ENCODE results near the gene KSR1. TPM values are rescaled to one million over a fixed set of nuclear protein-coding genes. Genes with fewer than 3 reads are reported as not detected.

KSR1 gene
- total and polyA plus RNA-seq, 9 of the 15 experiments (the other 6 are each of a cell fraction or from before 2014, with no cell fraction given): 1.4 to 51.7 (median 18.4) TPM

GRCh38 chr17:27478901-27479538 lies 22.8 kb downstream of the KSR1 start:
- ChIA-PET CTCF (ENCODE audit: low intra/inter-chr PET ratio) (no interaction called here), POLR2A (no interaction called here)
- Histone ChIP-seq H3K4me1 (replicated peaks in 1 of 2; ENCODE audit: control insufficient read depth in 2 of 2, insufficient read depth in 2 of 2, low read length in 2 of 2) (peaks cover 43 to 56% of the 10 kb centered on the region in 2 experiments), H3K27me3 (ENCODE audit: control insufficient read depth in 2 of 2, insufficient read depth in 2 of 2, low read length in 2 of 2) (no peaks in the 10 kb centered on the region), H3K4me3 (no peak overlapping the region), H3K9me3 (replicated peaks; ENCODE audit: control insufficient read depth, insufficient read depth, low read depth, low read length) (no peaks in the 10 kb centered on the region), H3K36me3 (ENCODE audit: control insufficient read depth, insufficient read depth, low read length) (peaks cover 5% of the 10 kb centered on the region; the same call in 2 of the 3 replicates), H3K79me2 (ENCODE audit: control insufficient read depth, insufficient read depth, low read length) (peaks cover 88% of the 10 kb centered on the region), H3K9me1 (ENCODE audit: control insufficient read depth, insufficient read depth, low read length) (peaks cover 18% of the 10 kb centered on the region), H3K4me2 (ENCODE audit: insufficient read depth, low read length) (no peak overlapping the region), H3K27ac (ENCODE audit: extremely low read depth, low read depth, low read length) (no peak overlapping the region), H3K9ac (ENCODE audit: insufficient read depth in 1 of 2, low read depth in 2 of 2, low read length in 2 of 2) (no peak overlapping the region; a peak in 1 of 4 replicates), H4K20me1 (replicated peaks; ENCODE audit: control insufficient read depth, insufficient read depth, low read length) (peaks cover 4% of the 10 kb centered on the region; the same call in 1 of the 2 replicates), H2AFZ (ENCODE audit: low read depth, low read length) (no peak overlapping the region)
- ATAC-seq: peak; percentile 20; the same call in 2 of the 3 replicates
- peak in 2 of 4 experiments; percentile 43 to 44 for DNase-seq (ENCODE audit: extremely low read depth in 1 of 4, low spot score in 3 of 4)
- intact Hi-C loops (cut with micrococcal nuclease) (no loop called here), in situ Hi-C loops (cut with MboI) (no loop called here)
- 79% methylated on average over 6 of the region's 10 CpGs for WGBS (ENCODE audit: insufficient coverage, low coverage, missing lambda C conversion rate)
- no TSS peak for BruUV-seq (replicated peaks)
- FAIRE-seq: no peak
- no peak for TF ChIP-seq GATA2 (CRISPR knock-in tag; IDR thresholded peaks at IDR 0.05)
- TF ChIP-seq FOXP1 (CRISPR knock-in tag; IDR thresholded peaks at IDR 0.05): no peak
- no peak for TF ChIP-seq ZC3H4 (CRISPR knock-in tag; IDR thresholded peaks at IDR 0.05; ENCODE audit: borderline replicate concordance)
- no peak for TF ChIP-seq ZNF586 (CRISPR knock-in tag; conservative IDR thresholded peaks at IDR 0.05)
- 0 out of 4 replicates have a peak, but pooled peaks of 1 of the 2 experiments have one; percentile 15 for TF ChIP-seq TRIM24 (IDR thresholded peaks at IDR 0.05)
- TF ChIP-seq TEAD4 (IDR thresholded peaks at IDR 0.05; ENCODE audit: low read length): no peak
- no peak for TF ChIP-seq TEAD4 (CRISPR knock-in tag; IDR thresholded peaks at IDR 0.05; ENCODE audit: borderline replicate concordance)
- no peak for TF ChIP-seq MTA3 (IDR thresholded peaks at IDR 0.05; ENCODE audit: borderline replicate concordance)
- no peak for TF ChIP-seq DLX4 (CRISPR knock-in tag; IDR thresholded peaks at IDR 0.05)
- peak; percentile 97 for TF ChIP-seq ZNF263 (CRISPR knock-in tag; IDR thresholded peaks at IDR 0.05; ENCODE audit: borderline replicate concordance)
- TF ChIP-seq, protein P1, sequence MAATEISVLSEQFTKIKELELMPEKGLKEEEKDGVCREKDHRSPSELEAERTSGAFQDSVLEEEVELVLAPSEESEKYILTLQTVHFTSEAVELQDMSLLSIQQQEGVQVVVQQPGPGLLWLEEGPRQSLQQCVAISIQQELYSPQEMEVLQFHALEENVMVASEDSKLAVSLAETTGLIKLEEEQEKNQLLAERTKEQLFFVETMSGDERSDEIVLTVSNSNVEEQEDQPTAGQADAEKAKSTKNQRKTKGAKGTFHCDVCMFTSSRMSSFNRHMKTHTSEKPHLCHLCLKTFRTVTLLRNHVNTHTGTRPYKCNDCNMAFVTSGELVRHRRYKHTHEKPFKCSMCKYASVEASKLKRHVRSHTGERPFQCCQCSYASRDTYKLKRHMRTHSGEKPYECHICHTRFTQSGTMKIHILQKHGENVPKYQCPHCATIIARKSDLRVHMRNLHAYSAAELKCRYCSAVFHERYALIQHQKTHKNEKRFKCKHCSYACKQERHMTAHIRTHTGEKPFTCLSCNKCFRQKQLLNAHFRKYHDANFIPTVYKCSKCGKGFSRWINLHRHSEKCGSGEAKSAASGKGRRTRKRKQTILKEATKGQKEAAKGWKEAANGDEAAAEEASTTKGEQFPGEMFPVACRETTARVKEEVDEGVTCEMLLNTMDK (IDR thresholded peaks at IDR 0.05; ENCODE audit: borderline replicate concordance, insufficient read depth, low read depth, low read length, poor library complexity, severe bottlenecking): no peak
- no peak for TF ChIP-seq MYBL2 (IDR thresholded peaks at IDR 0.05; ENCODE audit: low read depth)
- TF ChIP-seq MYBL2 (CRISPR knock-in tag; IDR thresholded peaks at IDR 0.05; ENCODE audit: borderline replicate concordance): no peak
- no peak for TF ChIP-seq ZNF778 (CRISPR knock-in tag; IDR thresholded peaks at IDR 0.05)
- no peak for TF ChIP-seq ZNF398 (CRISPR knock-in tag; IDR thresholded peaks at IDR 0.05)
- no peak for TF ChIP-seq ZNF282 (CRISPR knock-in tag; IDR thresholded peaks at IDR 0.05)
- TF ChIP-seq, protein P2, sequence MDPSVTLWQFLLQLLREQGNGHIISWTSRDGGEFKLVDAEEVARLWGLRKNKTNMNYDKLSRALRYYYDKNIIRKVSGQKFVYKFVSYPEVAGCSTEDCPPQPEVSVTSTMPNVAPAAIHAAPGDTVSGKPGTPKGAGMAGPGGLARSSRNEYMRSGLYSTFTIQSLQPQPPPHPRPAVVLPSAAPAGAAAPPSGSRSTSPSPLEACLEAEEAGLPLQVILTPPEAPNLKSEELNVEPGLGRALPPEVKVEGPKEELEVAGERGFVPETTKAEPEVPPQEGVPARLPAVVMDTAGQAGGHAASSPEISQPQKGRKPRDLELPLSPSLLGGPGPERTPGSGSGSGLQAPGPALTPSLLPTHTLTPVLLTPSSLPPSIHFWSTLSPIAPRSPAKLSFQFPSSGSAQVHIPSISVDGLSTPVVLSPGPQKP (CRISPR knock-in tag; IDR thresholded peaks at IDR 0.05): no peak
- TF ChIP-seq ZNF668 (CRISPR knock-in tag; IDR thresholded peaks at IDR 0.05): no peak
